K562 (cell line): ENCODE measurements around the gene CUX1. TPM values are rescaled to one million over a fixed set of nuclear protein-coding genes. Genes with fewer than 3 reads are reported as not detected.

Source experiments
- ATAC-seq: fragments of 200-7000 bp; cut with Tn5 transposase; 3 replicates; pipeline ENCODE4 v1.9.1; 2020; ENCODE audit warnings: moderate library complexity
- BruUV-seq: library from RNA; stranded (reverse); fragments of 400-500 nt; replicated peaks from 2 replicates; lab custom pipeline; 2021; lab: Mats Ljungman, UMichigan
- CTCF ChIA-PET: fragments of 300-600 bp; formaldehyde crosslinking; extraction: SDS; loops from one replicate; lab custom pipeline; 2021; ENCODE audit warnings: low intra/inter-chr PET ratio; lab: Yijun Ruan, JAX
- POLR2A ChIA-PET: fragments of 300-600, 350-650 bp; sonication (Branson Sonifier 250); formaldehyde crosslinking; extraction: SDS; loops from one replicate; lab custom pipeline; 2021; ENCODE audit warnings: antibody characterized with exemption, inconsistent platforms; lab: Yijun Ruan, JAX
- DNase-seq, 4 experiments: peaks; one replicate each; pipeline versions ENCODE4 v3.0.0 to v3.0.0-alpha.2; 2011 to 2018; ENCODE audit warnings: low spot score in 3 of 4, mixed read lengths in 3 of 4; ENCODE audit errors: extremely low read depth in 1 of 4
- FAIRE-seq: peaks from 2 replicates; lab custom pipeline; 2011; peaks lifted over from hg19 to GRCh38; lab: Jason Lieb, UNC
- H2AFZ ChIP-seq: 2 replicates; pipeline ENCODE4 v1.6.0; 2011; ENCODE audit warnings: low read depth, low read length, control low read depth, inconsistent platforms
- H3K27ac ChIP-seq: fragments of 200-600 bp; 3 replicates; pipeline ENCODE4 v1.8.0; 2011; ENCODE audit warnings: low read depth, mild to moderate bottlenecking, control low read depth, inconsistent platforms, low read length, moderate library complexity, mixed read lengths; ENCODE audit errors: extremely low read depth
- H3K27me3 ChIP-seq, 2 experiments: fragments of 300-600 bp in 1 of 2; 2 replicates in 1 of 2; 3 replicates in 1 of 2; pipeline versions ENCODE4 v1.6.0 to v1.8.0; 2011; ENCODE audit warnings: inconsistent platforms in 2 of 2, low read length in 2 of 2, mild to moderate bottlenecking in 1 of 2, mixed read lengths in 1 of 2, moderate library complexity in 1 of 2; ENCODE audit not compliant: control insufficient read depth in 2 of 2, insufficient read depth in 2 of 2
- H3K36me3 ChIP-seq: fragments of 300-600 bp; 3 replicates; pipeline ENCODE4 v1.8.0; 2011; ENCODE audit warnings: mild to moderate bottlenecking, low read length, inconsistent platforms; ENCODE audit not compliant: control insufficient read depth, insufficient read depth
- H3K4me1 ChIP-seq, 2 experiments: fragments of 200-600 bp in 1 of 2; replicated peaks in 1 of 2; 2 replicates in 1 of 2; 3 replicates in 1 of 2; pipeline versions ENCODE4 v1.5.1 to v1.8.0; 2011; ENCODE audit warnings: inconsistent platforms in 2 of 2, low read length in 2 of 2, mild to moderate bottlenecking in 1 of 2, mixed read lengths in 1 of 2, moderate library complexity in 1 of 2; ENCODE audit not compliant: control insufficient read depth in 2 of 2, insufficient read depth in 2 of 2
- H3K4me2 ChIP-seq: 2 replicates; pipeline ENCODE4 v1.6.1; 2011; ENCODE audit warnings: low read length, control low read depth, inconsistent platforms, mixed read lengths; ENCODE audit not compliant: insufficient read depth
- H3K4me3 ChIP-seq: fragments of 200-600 bp; sonication (generic), shearing (Covaris generic); 2 replicates; pipeline ENCODE4 v1.5.1; 2016; ENCODE audit warnings: control low read depth, inconsistent platforms
- H3K79me2 ChIP-seq: fragments of 200-600 bp; 3 replicates; pipeline ENCODE4 v1.8.0; 2011; ENCODE audit warnings: low read length, inconsistent platforms; ENCODE audit not compliant: control insufficient read depth, insufficient read depth
- H3K9ac ChIP-seq, 2 experiments: 2 replicates each; pipeline versions ENCODE4 v1.6.0 to v1.6.1; 2011; ENCODE audit warnings: low read depth in 2 of 2, low read length in 2 of 2, control low read depth in 1 of 2, inconsistent platforms in 1 of 2, mild to moderate bottlenecking in 1 of 2, mixed read lengths in 1 of 2; ENCODE audit not compliant: insufficient read depth in 1 of 2
- H3K9me1 ChIP-seq: one replicate; pipeline ENCODE4 v1.6.0; 2011; ENCODE audit warnings: inconsistent platforms, mild to moderate bottlenecking, low read length, moderate library complexity; ENCODE audit not compliant: control insufficient read depth, insufficient read depth
- H3K9me3 ChIP-seq: replicated peaks from 2 replicates; pipeline ENCODE4 v1.5.1; 2011; ENCODE audit warnings: low read depth, low read length, inconsistent platforms; ENCODE audit not compliant: control insufficient read depth, insufficient read depth
- H4K20me1 ChIP-seq: replicated peaks from 2 replicates; pipeline ENCODE4 v1.6.1; 2011; ENCODE audit warnings: low read length, inconsistent platforms, mixed read lengths; ENCODE audit not compliant: control insufficient read depth, insufficient read depth
- BHLHE40 ChIP-seq: IDR thresholded peaks from 2 replicates; pipeline ENCODE4 v1.6.1; 2011; ENCODE audit warnings: low read length, improper control_type of control experiment
- E2F8 ChIP-seq: fragments of 450-650 bp; IDR thresholded peaks from 2 replicates; pipeline ENCODE4 v1.7.1; 2018; ENCODE audit warnings: mild to moderate bottlenecking, low read depth; ENCODE audit not compliant: partially characterized antibody
- FOS ChIP-seq: IDR thresholded peaks from 3 replicates; pipeline ENCODE4 v1.6.1; 2011; ENCODE audit not compliant: insufficient read length; ENCODE audit errors: extremely low read depth
- MAX ChIP-seq: sonication (generic); formaldehyde crosslinking; IDR thresholded peaks from 2 replicates; pipeline ENCODE4 v1.9.0; 2022; ENCODE audit warnings: mild to moderate bottlenecking, missing genetic modification reagents
- MECOM ChIP-seq: fragments of 250-450 bp; sonication (Bioruptor Pico); IDR thresholded peaks from 2 replicates; pipeline ENCODE4 v1.8.0; 2022; ENCODE audit warnings: inconsistent platforms
- NR3C1 ChIP-seq: sonication (generic); formaldehyde crosslinking; IDR thresholded peaks from 2 replicates; pipeline ENCODE4 v1.8.1; 2022; ENCODE audit warnings: missing genetic modification reagents
- RAD51 ChIP-seq: fragments of 450-650 bp; IDR thresholded peaks from 2 replicates; pipeline ENCODE4 v1.7.1; 2016; ENCODE audit warnings: low read depth, mild to moderate bottlenecking, borderline replicate concordance
- USF2 ChIP-seq: sonication (generic); formaldehyde crosslinking; IDR thresholded peaks from 2 replicates; pipeline ENCODE4 v1.5.0; 2020; ENCODE audit warnings: missing genetic modification reagents
- ZC3H8 ChIP-seq: fragments of 450-650 bp; IDR thresholded peaks from 2 replicates; pipeline ENCODE4 v1.6.1; 2017
- ZFP30 ChIP-seq: fragments of 250-450 bp; sonication (Bioruptor Pico); IDR thresholded peaks from 2 replicates; pipeline ENCODE4 v1.8.0; 2022; ENCODE audit warnings: moderate library complexity, mild to moderate bottlenecking, inconsistent platforms, borderline replicate concordance
- ZNF133 ChIP-seq: fragments of 250-450 bp; sonication (Bioruptor Pico); IDR thresholded peaks from 2 replicates; pipeline ENCODE4 v1.4.0; 2020; ENCODE audit warnings: mild to moderate bottlenecking
- ZNF224 ChIP-seq: sonication (generic); formaldehyde crosslinking; IDR thresholded peaks from 2 replicates; pipeline ENCODE4 v1.8.0; 2022; ENCODE audit warnings: mild to moderate bottlenecking, missing genetic modification reagents
- WGBS: fragments of 100-300 bp; shearing (Covaris generic); methylation state at CpG from one replicate; pipeline ENCODE4 v1.1.6; 2016; ENCODE audit warnings: low coverage, mixed read lengths; ENCODE audit not compliant: insufficient coverage; ENCODE audit errors: missing lambda C conversion rate; 5-methylcytosine and 5-hydroxymethylcytosine counted together
- in situ Hi-C: fragments of 300-500 bp; cut with MboI; formaldehyde crosslinking; loops from 4 replicates; pipeline ENCODE4 v1.15.0; 2018; ENCODE audit warnings: inconsistent platforms, mixed read lengths
- intact Hi-C: fragments of 100-400 bp; cut with micrococcal nuclease; formaldehyde crosslinking; loops from 2 replicates; pipeline ENCODE4 v1.14.2; 2022
- polyA plus RNA-seq, 8 experiments: library from polyadenylated mRNA; depleted of rRNA in 4 of 8; stranded (reverse) in 5 of 8; unstranded in 3 of 8; fragments of >200 nt; fragmentation: Nextera tagmentation in 2 of 8; fragmentation: Illumina TruSeq in 1 of 8; extraction: Ambion mirVana in 2 of 8; extraction: Trizol in 1 of 8; gene quantifications; 2 replicates each; pipeline versions ENCODE4 v1.2.1 to v1.2.3, GENCODE V29; 2011 to 2014; ENCODE audit warnings: inconsistent platforms in 1 of 8, missing spikeins in 1 of 8
- total RNA-seq, 7 experiments: library from RNA; depleted of rRNA in 6 of 7; stranded (reverse); fragments of >200 nt in 6 of 7; fragmentation: Illumina TruSeq in 2 of 7; extraction: Trizol in 2 of 7; gene quantifications; 2 replicates each; pipeline versions ENCODE4 v1.2.1 to v1.2.3, GENCODE V29; 2011 to 2021; ENCODE audit warnings: low replicate concordance in 1 of 7
- TF ChIP-seq, protein P1 (sequence below): sonication (generic); formaldehyde crosslinking; IDR thresholded peaks from 2 replicates; pipeline ENCODE4 v1.8.1; 2023; ENCODE audit warnings: missing genetic modification reagents, mild to moderate bottlenecking, borderline replicate concordance
- TF ChIP-seq, protein P2 (sequence below): fragments of 250-450 bp; sonication (Bioruptor Pico); IDR thresholded peaks from 2 replicates; pipeline ENCODE4 v1.9.0; 2021; ENCODE audit warnings: mild to moderate bottlenecking

CUX1 gene
- total and polyA plus RNA-seq, 9 of the 15 experiments (the other 6 are each of a cell fraction or from before 2014, with no cell fraction given) = 3.6 to 55.3 (median 25.2) TPM

DNA sequence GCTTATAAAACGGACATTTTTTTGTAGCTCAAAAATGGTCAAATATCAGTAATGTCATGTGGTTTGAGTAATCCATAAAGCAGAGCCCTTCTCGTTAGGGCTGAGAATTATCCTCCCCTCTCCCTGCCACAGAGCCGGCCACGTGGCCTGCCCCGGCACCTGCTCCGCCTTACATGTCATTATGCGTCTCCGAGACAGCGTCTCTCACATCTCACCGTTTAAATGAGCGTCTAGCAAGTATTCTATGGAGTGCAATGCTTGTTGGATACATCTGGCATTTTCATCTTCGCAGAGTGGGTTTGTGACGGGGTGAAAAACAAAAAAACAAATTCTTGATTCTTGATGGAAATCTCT lies 86.1 kb downstream of the CUX1 start:
- H3K9me3 ChIP-seq = no peaks in the 10 kb centered on the region
- ChIA-PET POLR2A (interaction anchor here (0.5 to 1.8 kb wide), 8 partner anchors 10 to 1253 kb away, joined by 3 to 5 read pairs (median 3); no protein-coding TSS in a partner anchor), CTCF (no interaction called here)
- H3K27me3 ChIP-seq = no peaks in the 10 kb centered on the region
- peaks cover 4% of the 10 kb centered on the region; the same call in 1 of the 2 replicates for H4K20me1 ChIP-seq
- peak overlapping the region; percentile 90 for H3K27ac ChIP-seq
- 7% methylated on average over 13 of the region's 13 CpGs for whole genome bisulfite sequencing
- DNase-seq (peak; percentile 63 to 82 (median 74)), FAIRE-seq (no peak), ATAC-seq (peak; percentile 86)
- H3K9me1 ChIP-seq = no peaks in the 10 kb centered on the region
- H3K4me2 ChIP-seq = peak overlapping the region; percentile 76
- H3K4me3 ChIP-seq = peak overlapping the region; percentile 22; the same call in 1 of the 2 replicates
- intact Hi-C loops (loop anchor here (1.0 to 5.0 kb wide), 4 partner anchors 20 to 179 kb away; partner anchors contain the start of gene CUX1), in situ Hi-C loops (no loop called here)
- peaks cover 90% of the 10 kb centered on the region for H3K79me2 ChIP-seq
- no TSS peak for BruUV-seq
- peak overlapping the region; percentile 74 to 87 for H3K9ac ChIP-seq
- no peaks in the 10 kb centered on the region; the same call in 2 of the 3 replicates for H3K36me3 ChIP-seq
- H2AFZ ChIP-seq = peak overlapping the region; percentile 79
- peaks cover 24 to 36% of the 10 kb centered on the region in 2 experiments for H3K4me1 ChIP-seq
- TF ChIP-seq ZNF224 (no peak), FOS (no peak), BHLHE40 (0 out of 2 replicates have a peak, but pooled peaks have one; percentile 58), NR3C1 (no peak), ZFP30 (CRISPR knock-in tag) (no peak), ZNF133 (CRISPR knock-in tag) (no peak), ZC3H8 (no peak), MECOM (CRISPR knock-in tag) (no peak), RAD51 (peak; percentile 83), USF2 (CRISPR knock-in tag) (peak; percentile 88), E2F8 (no peak), MAX (peak; percentile 91)
- TF ChIP-seq, protein P1, sequence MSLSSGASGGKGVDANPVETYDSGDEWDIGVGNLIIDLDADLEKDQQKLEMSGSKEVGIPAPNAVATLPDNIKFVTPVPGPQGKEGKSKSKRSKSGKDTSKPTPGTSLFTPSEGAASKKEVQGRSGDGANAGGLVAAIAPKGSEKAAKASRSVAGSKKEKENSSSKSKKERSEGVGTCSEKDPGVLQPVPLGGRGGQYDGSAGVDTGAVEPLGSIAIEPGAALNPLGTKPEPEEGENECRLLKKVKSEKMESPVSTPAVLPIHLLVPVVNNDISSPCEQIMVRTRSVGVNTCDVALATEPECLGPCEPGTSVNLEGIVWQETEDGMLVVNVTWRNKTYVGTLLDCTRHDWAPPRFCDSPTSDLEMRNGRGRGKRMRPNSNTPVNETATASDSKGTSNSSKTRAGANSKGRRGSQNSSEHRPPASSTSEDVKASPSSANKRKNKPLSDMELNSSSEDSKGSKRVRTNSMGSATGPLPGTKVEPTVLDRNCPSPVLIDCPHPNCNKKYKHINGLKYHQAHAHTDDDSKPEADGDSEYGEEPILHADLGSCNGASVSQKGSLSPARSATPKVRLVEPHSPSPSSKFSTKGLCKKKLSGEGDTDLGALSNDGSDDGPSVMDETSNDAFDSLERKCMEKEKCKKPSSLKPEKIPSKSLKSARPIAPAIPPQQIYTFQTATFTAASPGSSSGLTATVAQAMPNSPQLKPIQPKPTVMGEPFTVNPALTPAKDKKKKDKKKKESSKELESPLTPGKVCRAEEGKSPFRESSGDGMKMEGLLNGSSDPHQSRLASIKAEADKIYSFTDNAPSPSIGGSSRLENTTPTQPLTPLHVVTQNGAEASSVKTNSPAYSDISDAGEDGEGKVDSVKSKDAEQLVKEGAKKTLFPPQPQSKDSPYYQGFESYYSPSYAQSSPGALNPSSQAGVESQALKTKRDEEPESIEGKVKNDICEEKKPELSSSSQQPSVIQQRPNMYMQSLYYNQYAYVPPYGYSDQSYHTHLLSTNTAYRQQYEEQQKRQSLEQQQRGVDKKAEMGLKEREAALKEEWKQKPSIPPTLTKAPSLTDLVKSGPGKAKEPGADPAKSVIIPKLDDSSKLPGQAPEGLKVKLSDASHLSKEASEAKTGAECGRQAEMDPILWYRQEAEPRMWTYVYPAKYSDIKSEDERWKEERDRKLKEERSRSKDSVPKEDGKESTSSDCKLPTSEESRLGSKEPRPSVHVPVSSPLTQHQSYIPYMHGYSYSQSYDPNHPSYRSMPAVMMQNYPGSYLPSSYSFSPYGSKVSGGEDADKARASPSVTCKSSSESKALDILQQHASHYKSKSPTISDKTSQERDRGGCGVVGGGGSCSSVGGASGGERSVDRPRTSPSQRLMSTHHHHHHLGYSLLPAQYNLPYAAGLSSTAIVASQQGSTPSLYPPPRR (CRISPR knock-in tag) = no peak
- TF ChIP-seq, protein P2, sequence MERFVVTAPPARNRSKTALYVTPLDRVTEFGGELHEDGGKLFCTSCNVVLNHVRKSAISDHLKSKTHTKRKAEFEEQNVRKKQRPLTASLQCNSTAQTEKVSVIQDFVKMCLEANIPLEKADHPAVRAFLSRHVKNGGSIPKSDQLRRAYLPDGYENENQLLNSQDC (CRISPR knock-in tag) = no peak
